DMS114 treated with DMSO at 0.1 percent for 48 hours (cell line): Measurements from ENCODE around the gene CTBS.
A peak's percentile ranks its signal among the peaks of the same experiment; 100 is the strongest.
"Not testable (repeated sequence)": the region's sequence is repeated elsewhere in the genome, so short reads cannot be mapped to it uniquely, and the experiment has no call there.

Source experiments
- DNase-seq: peaks from one replicate; lab custom pipeline; 2025; ENCODE audit not compliant: unreplicated experiment; lab: John Stamatoyannopoulos, UW

The CTBS gene

GRCh38 chr1:84573967-84574842, at the start of gene CTBS:
Gene CTBS (minus strand): TSS chr1:84574440. CDS start chr1:84574415, 25 bp downstream.
- DNase-seq, result peak; percentile 60

GRCh38 chr1:84621553-84621952, 47.3 kb upstream of the CTBS start:
- no peak for DNase-seq

- DNase-seq, result peak; percentile 67
Measured at GRCh38 chr1:84620720-84621313, 46.6 kb upstream of the CTBS start.

GRCh38 chr1:84619383-84620102, 45.3 kb upstream of the CTBS start:
- no peak for DNase-seq

GRCh38 chr1:84617349-84617748, 43.1 kb upstream of the CTBS start:
- DNase-seq, result no peak

GRCh38 chr1:84615790-84616189, 41.5 kb upstream of the CTBS start:
- no peak for DNase-seq

- no peak for DNase-seq
Measured at GRCh38 chr1:84613887-84614286, 39.6 kb upstream of the CTBS start.

GRCh38 chr1:84613026-84613425, 38.8 kb upstream of the CTBS start:
- DNase-seq, result no peak

GRCh38 chr1:84611796-84612195, 37.6 kb upstream of the CTBS start:
- no peak for DNase-seq

- no peak for DNase-seq
Measured at GRCh38 chr1:84611091-84611490, 36.9 kb upstream of the CTBS start.

GRCh38 chr1:84606977-84607376, 32.7 kb upstream of the CTBS start:
- no peak for DNase-seq

GRCh38 chr1:84605157-84605556, 30.9 kb upstream of the CTBS start:
- no peak for DNase-seq

GRCh38 chr1:84603941-84604830, 29.9 kb upstream of the CTBS start:
- DNase-seq, result no peak

- DNase-seq, result no peak
Measured at GRCh38 chr1:84603223-84603622, 29.0 kb upstream of the CTBS start.

- DNase-seq, result no peak
Measured at GRCh38 chr1:84600796-84601195, 26.6 kb upstream of the CTBS start.

GRCh38 chr1:84598846-84599741, 24.9 kb upstream of the CTBS start:
- no peak for DNase-seq

GRCh38 chr1:84598418-84598817, 24.2 kb upstream of the CTBS start:
- no peak for DNase-seq

- no peak for DNase-seq
Measured at GRCh38 chr1:84597011-84597410, 22.8 kb upstream of the CTBS start.

- not testable (repeated sequence) for DNase-seq
Measured at GRCh38 chr1:84594959-84595358, 20.7 kb upstream of the CTBS start.

GRCh38 chr1:84587099-84587498, 12.9 kb upstream of the CTBS start:
- DNase-seq, result no peak
